Esophagus muscularis mucosa (tissue), 4 donors: ENCODE data around the gene NR2F6. TPM values are rescaled to one million over a fixed set of nuclear protein-coding genes. Genes with fewer than 3 reads are reported as not detected.
A peak's percentile ranks its signal among the peaks of the same experiment; 100 is the strongest.

Source experiments
- DNase-seq: peaks from one replicate; pipeline ENCODE4 v3.0.0-alpha.2; 2017; ENCODE audit errors: extremely low spot score
- H3K27ac ChIP-seq, 4 donors: fragments of 200-600 bp; sonication (generic); replicated peaks in 1 of 4; 1 replicate in 3 of 4; 2 replicates in 1 of 4; pipeline ENCODE4 v1.5.1; 2016 to 2019; ENCODE audit warnings: mild to moderate bottlenecking in 1 of 4
- H3K27me3 ChIP-seq, 4 donors: fragments of 200-600 bp; sonication (generic); one replicate each; pipeline versions ENCODE4 v1.5.1 to v1.6.0; 2016 to 2019
- H3K36me3 ChIP-seq, 4 donors: fragments of 200-600 bp; sonication (generic); one replicate each; pipeline ENCODE4 v1.5.1; 2016 to 2019
- H3K4me1 ChIP-seq, 4 donors: fragments of 200-600 bp; sonication (generic); one replicate each; pipeline ENCODE4 v1.5.1; 2016 to 2019
- H3K4me3 ChIP-seq, 4 donors: fragments of 200-600 bp; sonication (generic); 1 replicate in 2 of 4; 2 replicates in 2 of 4; pipeline ENCODE4 v1.5.1; 2016 to 2019; ENCODE audit warnings: mild to moderate bottlenecking in 4 of 4, moderate library complexity in 1 of 4
- H3K9me3 ChIP-seq, 4 donors: fragments of 200-600 bp; sonication (generic); 1 replicate in 3 of 4; 2 replicates in 1 of 4; pipeline ENCODE4 v1.5.1; 2016 to 2019
- EP300 ChIP-seq: sonication (generic); formaldehyde crosslinking; IDR thresholded peaks from one replicate; pipeline ENCODE4 v1.6.1; 2017; ENCODE audit warnings: antibody characterized with exemption
- POLR2A ChIP-seq: fragments of 450-650 bp; IDR thresholded peaks from one replicate; pipeline ENCODE4 v1.6.1; 2017; ENCODE audit warnings: antibody characterized with exemption, moderate library complexity, mild to moderate bottlenecking, low read depth
- POLR2AphosphoS5 ChIP-seq, 2 donors: sonication (generic); formaldehyde crosslinking; IDR thresholded peaks; one replicate each; pipeline ENCODE4 v1.6.1; 2017; ENCODE audit warnings: antibody characterized with exemption in 2 of 2
- WGBS: methylation state at CpG from one replicate; pipeline ENCODE4 v1.1.5; 2018; 5-methylcytosine and 5-hydroxymethylcytosine counted together
- intact Hi-C: fragments of 100-400 bp; cut with DNase I; formaldehyde crosslinking; loops from one replicate; pipeline ENCODE4 v1.15.1; 2023
- total RNA-seq, 4 donors: library from RNA; depleted of rRNA; stranded (reverse); fragments of >200 nt; gene quantifications; one replicate each; pipeline versions ENCODE4 v1.1.0 to v1.2.1, GENCODE V29; 2016
- TF ChIP-seq, protein P1 (sequence below), 3 experiments: fragments of 200-600 bp in 2 of 3; fragments of 450-650 bp in 1 of 3; sonication (generic) in 2 of 3; IDR thresholded peaks; one replicate each; pipeline ENCODE4 v1.5.1; 2017 to 2019; ENCODE audit warnings: antibody characterized with exemption in 3 of 3, mild to moderate bottlenecking in 2 of 3, moderate library complexity in 1 of 3

Gene NR2F6
- total RNA-seq, 4 donors from 2014 or later, result 38.6 to 88.0 (median 61.2) TPM

DNA sequence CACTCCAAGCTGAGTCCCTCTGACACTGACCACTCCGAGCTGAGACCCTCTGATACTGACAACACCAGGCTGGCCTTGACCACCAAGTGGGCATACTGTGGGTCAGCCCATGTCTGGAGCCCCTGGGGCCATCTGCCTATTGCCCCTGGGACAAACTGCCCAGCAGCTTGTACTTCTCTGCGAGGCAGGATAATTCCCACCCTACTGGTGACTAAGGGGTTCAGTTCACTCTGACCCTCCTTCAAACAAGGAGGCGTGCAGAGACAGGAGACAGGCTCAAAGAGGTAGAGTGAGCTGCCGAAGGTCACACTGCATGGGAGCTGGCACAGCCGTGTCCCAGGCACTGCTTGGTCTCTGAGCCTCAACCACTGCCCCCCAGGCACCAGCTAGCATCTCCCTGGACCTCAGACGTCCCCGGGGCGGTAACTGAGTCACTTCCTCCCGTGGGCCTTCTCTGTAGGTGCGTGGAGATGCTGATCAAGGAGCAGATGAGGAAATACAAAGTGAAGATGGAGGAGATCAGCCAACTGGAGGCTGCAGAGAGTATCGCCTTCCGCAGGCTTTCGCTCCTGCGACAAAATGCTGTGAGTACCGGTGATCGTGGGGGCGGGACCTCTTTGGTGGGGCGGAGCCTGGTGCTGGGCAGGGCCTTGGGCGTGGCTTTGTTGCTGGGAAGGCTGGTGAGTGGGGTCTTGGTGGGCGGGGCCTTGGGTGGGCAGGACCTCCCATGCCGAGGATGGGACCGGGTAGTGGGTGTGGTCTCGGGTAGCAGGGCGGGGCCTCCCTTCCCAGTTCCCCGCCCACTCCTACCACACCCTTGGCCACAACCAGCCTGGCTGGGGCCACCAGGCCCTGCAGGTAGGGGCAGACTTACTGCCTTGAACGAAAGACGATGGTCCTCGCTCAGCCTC, 36.3 kb downstream of the NR2F6 start:
- no peak overlapping the region for H3K4me3 ChIP-seq
- no peak overlapping the region for H3K27ac ChIP-seq
- intact Hi-C loops, result loop anchor here (10.0 kb wide), 1 partner anchor 135 kb away; the partner anchor contains the start of genes HAUS8 and MYO9B
- no peak for DNase-seq
- H3K36me3 ChIP-seq, result peaks cover 22 to 90% (median 74%) of the 10 kb centered on the region in 4 donors
- TF ChIP-seq POLR2AphosphoS5 (IDR thresholded peaks at IDR 0.05), result no peak
- no peaks in the 10 kb centered on the region for H3K27me3 ChIP-seq
- WGBS, result 73% methylated on average over 17 of the region's 28 CpGs
- no peaks in the 10 kb centered on the region for H3K9me3 ChIP-seq
- peaks cover under 1 to 1% (median under 1%) of the 10 kb centered on the region in 4 donors for H3K4me1 ChIP-seq

DNA sequence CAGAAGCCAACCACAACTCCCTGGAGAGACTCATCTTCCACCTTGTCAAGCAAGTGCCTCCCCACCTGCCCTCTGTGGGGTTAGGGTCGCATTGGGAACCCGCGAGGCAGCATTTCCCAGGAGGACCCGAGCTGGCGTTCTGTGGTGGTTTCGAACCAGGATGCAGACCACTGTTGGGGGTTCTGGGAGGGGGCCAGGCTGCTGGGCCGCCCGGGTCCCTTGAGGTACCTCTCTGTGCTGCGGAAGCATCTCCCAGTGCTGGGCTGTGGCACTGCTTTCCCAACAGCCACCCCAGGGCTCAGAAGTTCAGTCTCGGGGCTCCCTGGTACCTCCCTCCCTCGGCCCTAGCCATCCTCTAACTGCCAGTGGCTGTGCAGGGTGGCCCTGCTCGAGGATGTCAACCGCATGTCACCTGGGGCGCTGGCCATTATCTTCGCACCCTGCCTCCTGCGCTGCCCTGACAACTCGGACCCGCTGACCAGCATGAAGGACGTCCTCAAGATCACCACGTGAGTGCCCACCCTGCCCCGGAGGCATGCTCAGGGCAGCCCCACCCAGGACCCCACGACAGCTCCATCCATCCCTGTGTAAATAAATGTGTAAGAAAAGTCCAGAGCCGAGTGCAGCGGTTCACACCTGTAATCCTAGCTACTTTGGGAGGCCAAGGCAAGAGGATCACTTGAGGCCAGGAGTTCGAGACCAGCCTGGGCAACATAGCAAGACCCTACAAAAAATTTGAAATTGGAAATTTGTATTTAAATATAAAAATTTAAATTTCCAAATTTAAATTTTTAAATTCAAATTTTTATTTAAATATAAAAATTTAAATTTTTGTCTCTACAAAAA, 38.8 kb downstream of the NR2F6 start:
- WGBS, result 91% methylated on average over 13 of the region's 25 CpGs
- Histone ChIP-seq H3K27ac (no peak overlapping the region), H3K4me1 (no peaks in the 10 kb centered on the region), H3K9me3 (no peaks in the 10 kb centered on the region), H3K4me3 (no peak overlapping the region), H3K27me3 (no peaks in the 10 kb centered on the region), H3K36me3 (peaks cover 34 to 100% (median 86%) of the 10 kb centered on the region in 4 donors)
- intact Hi-C loops, result no loop called here
- TF ChIP-seq EP300, result no peak
- DNase-seq, result no peak

DNA sequence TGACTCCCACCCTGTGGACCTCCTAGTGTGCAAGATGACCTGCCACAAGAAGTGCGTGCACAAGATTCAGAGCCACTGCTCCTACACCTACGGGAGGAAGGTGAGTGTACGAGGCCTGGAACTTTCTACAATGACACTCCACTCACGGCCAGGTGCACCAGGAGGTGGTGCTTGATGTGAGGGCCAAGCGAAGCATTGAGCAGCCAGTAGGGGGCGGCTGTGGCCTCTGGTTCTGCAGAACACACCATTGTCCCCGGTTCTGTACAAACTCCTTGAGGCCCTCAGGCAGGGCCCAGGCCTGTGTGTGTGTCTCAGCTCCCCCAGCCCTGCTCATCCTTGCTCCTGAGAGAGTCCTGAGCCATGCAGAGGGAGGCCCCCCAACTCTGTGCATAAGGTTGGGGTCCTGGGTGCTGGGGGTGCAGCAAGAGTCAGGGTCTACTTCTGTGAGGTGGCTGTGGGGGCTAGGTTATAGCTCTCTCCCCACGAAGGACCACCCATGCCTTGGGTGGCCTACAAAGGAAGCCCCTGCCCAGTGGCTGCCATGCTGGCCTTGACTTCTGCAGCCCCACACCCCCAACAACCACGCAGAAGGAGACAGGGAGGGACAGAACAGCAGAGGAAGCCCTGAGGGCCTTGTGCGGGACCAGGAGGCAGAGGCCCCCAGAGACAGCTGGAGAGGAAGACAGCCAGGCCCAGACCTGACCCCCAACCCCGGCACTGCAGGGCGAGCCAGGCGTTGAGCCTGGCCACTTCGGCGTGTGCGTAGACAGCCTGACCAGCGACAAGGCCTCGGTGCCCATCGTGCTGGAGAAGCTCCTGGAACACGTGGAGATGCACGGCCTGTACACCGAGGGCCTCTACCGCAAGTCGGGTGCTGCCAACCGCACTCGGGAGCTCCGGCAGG, 40.2 kb downstream of the NR2F6 start:
- Histone ChIP-seq H3K9me3 (no peaks in the 10 kb centered on the region), H3K27ac (no peak overlapping the region), H3K4me3 (no peak overlapping the region), H3K27me3 (no peaks in the 10 kb centered on the region), H3K4me1 (no peaks in the 10 kb centered on the region), H3K36me3 (peaks cover 38 to 100% (median 87%) of the 10 kb centered on the region in 4 donors)
- WGBS, result 75% methylated on average over 22 of the region's 27 CpGs
- intact Hi-C loops, result loop anchor here (1.0 kb wide), 1 partner anchor 77 kb away; no protein-coding TSS in a partner anchor
- TF ChIP-seq POLR2AphosphoS5 (IDR thresholded peaks at IDR 0.05) (peak in 1 of 2 donors; percentile 9), EP300 (no peak), POLR2A (no peak)
- TF ChIP-seq, protein P1, sequence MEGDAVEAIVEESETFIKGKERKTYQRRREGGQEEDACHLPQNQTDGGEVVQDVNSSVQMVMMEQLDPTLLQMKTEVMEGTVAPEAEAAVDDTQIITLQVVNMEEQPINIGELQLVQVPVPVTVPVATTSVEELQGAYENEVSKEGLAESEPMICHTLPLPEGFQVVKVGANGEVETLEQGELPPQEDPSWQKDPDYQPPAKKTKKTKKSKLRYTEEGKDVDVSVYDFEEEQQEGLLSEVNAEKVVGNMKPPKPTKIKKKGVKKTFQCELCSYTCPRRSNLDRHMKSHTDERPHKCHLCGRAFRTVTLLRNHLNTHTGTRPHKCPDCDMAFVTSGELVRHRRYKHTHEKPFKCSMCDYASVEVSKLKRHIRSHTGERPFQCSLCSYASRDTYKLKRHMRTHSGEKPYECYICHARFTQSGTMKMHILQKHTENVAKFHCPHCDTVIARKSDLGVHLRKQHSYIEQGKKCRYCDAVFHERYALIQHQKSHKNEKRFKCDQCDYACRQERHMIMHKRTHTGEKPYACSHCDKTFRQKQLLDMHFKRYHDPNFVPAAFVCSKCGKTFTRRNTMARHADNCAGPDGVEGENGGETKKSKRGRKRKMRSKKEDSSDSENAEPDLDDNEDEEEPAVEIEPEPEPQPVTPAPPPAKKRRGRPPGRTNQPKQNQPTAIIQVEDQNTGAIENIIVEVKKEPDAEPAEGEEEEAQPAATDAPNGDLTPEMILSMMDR (IDR thresholded peaks at IDR 0.05), result peak; percentile 60 to 78 (median 74)
- DNase-seq, result no peak

DNA sequence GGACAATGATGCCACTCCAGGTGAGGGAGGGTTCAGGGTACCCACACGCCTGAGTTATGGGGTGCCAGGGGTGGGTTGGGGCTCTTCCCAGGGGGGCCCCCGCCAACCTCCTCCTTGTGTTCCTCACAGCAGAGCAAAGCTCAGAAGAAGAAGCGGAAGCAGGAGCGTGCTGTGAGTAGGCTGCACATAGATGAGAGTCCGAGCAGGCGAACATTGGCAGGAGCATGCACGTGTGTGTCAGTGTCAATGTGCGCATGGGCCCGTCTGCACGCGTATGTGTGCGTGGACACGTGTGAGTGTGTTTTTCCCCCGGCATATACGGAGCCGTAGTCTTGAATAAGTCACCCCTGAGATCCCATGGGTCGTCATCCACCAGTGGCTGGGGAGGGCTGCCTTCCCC, 43.0 kb downstream of the NR2F6 start:
- no peak for DNase-seq
- intact Hi-C loops, result no loop called here
- Histone ChIP-seq H3K27me3 (no peaks in the 10 kb centered on the region), H3K4me1 (no peaks in the 10 kb centered on the region), H3K36me3 (peaks cover 47 to 100% (median 87%) of the 10 kb centered on the region in 4 donors), H3K27ac (no peak overlapping the region), H3K4me3 (no peak overlapping the region), H3K9me3 (no peaks in the 10 kb centered on the region)
- TF ChIP-seq POLR2A (no peak), EP300 (no peak), POLR2AphosphoS5 (IDR thresholded peaks at IDR 0.05) (no peak)
- TF ChIP-seq, protein P1 (IDR thresholded peaks at IDR 0.05), result no peak
- WGBS, result 83% methylated on average over 3 of the region's 17 CpGs

DNA sequence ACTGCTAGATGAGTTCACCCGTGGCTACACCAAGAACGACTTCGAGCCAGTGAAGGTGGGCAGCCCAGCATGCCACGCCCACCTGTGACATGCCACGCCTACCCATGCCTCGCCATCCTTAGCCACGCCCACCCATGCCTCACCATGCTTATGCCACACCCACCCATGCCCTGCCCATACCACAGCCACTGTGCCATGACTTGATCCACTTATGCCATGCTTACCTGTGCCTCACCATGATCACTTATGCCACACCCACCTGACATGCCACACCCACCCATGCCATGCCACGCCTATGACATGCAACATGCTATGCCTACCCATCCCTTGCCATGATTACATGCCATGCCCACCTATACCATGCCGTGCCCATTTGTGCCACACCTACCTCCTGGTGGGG, 43.5 kb downstream of the NR2F6 start:
- Histone ChIP-seq H3K4me3 (no peak overlapping the region), H3K27ac (no peak overlapping the region), H3K36me3 (peaks cover 52 to 100% (median 89%) of the 10 kb centered on the region in 4 donors), H3K9me3 (no peaks in the 10 kb centered on the region), H3K27me3 (no peaks in the 10 kb centered on the region), H3K4me1 (no peaks in the 10 kb centered on the region)
- 85% methylated on average over 9 of the region's 9 CpGs for WGBS
- intact Hi-C loops, result no loop called here
- TF ChIP-seq, protein P1 (IDR thresholded peaks at IDR 0.05), result no peak
- TF ChIP-seq POLR2AphosphoS5 (IDR thresholded peaks at IDR 0.05), result no peak
- DNase-seq, result no peak
